Left lung (tissue), 10 donors: ENCODE results near the gene CNIH3. TPM values are rescaled to one million over a fixed set of nuclear protein-coding genes. Genes with fewer than 3 reads are reported as not detected.

Experiments used
- ATAC-seq: fragments of 200-7000 bp; cut with Tn5 transposase; one replicate; pipeline ENCODE4 v1.9.1; 2020; ENCODE audit warnings: moderate library complexity
- DNase-seq, 4 donors: peaks; one replicate each; pipeline ENCODE4 v3.0.0-alpha.2; 2013 to 2020
- H3K27ac ChIP-seq, 2 donors: fragments of 200-600 bp; sonication (generic) in 1 of 2; one replicate each; pipeline versions ENCODE4 v1.5.0 to v1.8.0; 2020 to 2021
- H3K27me3 ChIP-seq, 2 donors: fragments of 200-600 bp; sonication (generic) in 1 of 2; one replicate each; pipeline versions ENCODE4 v1.5.0 to v1.8.0; 2020 to 2021
- H3K36me3 ChIP-seq, 2 donors: fragments of 200-600 bp; sonication (generic) in 1 of 2; one replicate each; pipeline versions ENCODE4 v1.5.0 to v1.8.0; 2020 to 2021
- H3K4me1 ChIP-seq, 2 donors: fragments of 200-600 bp; one replicate each; pipeline ENCODE4 v1.8.0; 2021
- H3K4me3 ChIP-seq, 2 donors: fragments of 200-600 bp; sonication (generic) in 1 of 2; one replicate each; pipeline versions ENCODE4 v1.5.0 to v1.8.0; 2020 to 2021; ENCODE audit warnings: mild to moderate bottlenecking in 1 of 2
- H3K9me3 ChIP-seq, 2 donors: fragments of 200-600 bp; sonication (generic) in 1 of 2; one replicate each; pipeline versions ENCODE4 v1.5.0 to v1.8.0; 2020 to 2021
- intact Hi-C, 2 donors: fragments of 100-400 bp; cut with DNase I; formaldehyde crosslinking; loops; one replicate each; pipeline versions ENCODE4 v1.11.2 to v1.14.2; 2022
- polyA plus RNA-seq, 6 donors: library from polyadenylated mRNA; unstranded; fragments of 120-200 nt; gene quantifications; one replicate each; pipeline ENCODE4 v1.2.1, GENCODE V29; 2013; ENCODE audit not compliant: insufficient read length in 6 of 6
- total RNA-seq, 2 donors: library from RNA; stranded (reverse); fragmentation: NEBNext Ultra II Directional; extraction: Animal tissue kit (Norgen Biotek cat#: 25700); gene quantifications; one replicate each; pipeline ENCODE4 v1.2.1, GENCODE V29; 2021
- TF ChIP-seq, protein P1 (sequence below), 2 donors: fragments of 200-600 bp; sonication (generic) in 1 of 2; IDR thresholded peaks; one replicate each; pipeline versions ENCODE4 v1.5.0 to v1.8.0; 2021; ENCODE audit warnings: antibody characterized with exemption in 2 of 2
- donor health status: DM: no; HTN: yes; CAD: no.
- donor health status: DM: no; HTN: no; CAD: no.

CNIH3 gene
- total and polyA plus RNA-seq, 8 donors: 2.5 to 9.4 (median 7.3) TPM

GRCh38 chr1:224650290-224650689 is 34.2 kb downstream of the CNIH3 start:
- TF ChIP-seq, protein P1, sequence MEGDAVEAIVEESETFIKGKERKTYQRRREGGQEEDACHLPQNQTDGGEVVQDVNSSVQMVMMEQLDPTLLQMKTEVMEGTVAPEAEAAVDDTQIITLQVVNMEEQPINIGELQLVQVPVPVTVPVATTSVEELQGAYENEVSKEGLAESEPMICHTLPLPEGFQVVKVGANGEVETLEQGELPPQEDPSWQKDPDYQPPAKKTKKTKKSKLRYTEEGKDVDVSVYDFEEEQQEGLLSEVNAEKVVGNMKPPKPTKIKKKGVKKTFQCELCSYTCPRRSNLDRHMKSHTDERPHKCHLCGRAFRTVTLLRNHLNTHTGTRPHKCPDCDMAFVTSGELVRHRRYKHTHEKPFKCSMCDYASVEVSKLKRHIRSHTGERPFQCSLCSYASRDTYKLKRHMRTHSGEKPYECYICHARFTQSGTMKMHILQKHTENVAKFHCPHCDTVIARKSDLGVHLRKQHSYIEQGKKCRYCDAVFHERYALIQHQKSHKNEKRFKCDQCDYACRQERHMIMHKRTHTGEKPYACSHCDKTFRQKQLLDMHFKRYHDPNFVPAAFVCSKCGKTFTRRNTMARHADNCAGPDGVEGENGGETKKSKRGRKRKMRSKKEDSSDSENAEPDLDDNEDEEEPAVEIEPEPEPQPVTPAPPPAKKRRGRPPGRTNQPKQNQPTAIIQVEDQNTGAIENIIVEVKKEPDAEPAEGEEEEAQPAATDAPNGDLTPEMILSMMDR (IDR thresholded peaks at IDR 0.05): no peak
- no peaks in the 10 kb centered on the region for H3K9me3 ChIP-seq
- H3K4me3 ChIP-seq: no peak overlapping the region
- no peak overlapping the region for H3K27ac ChIP-seq
- ATAC-seq: no peak
- no peaks in the 10 kb centered on the region for H3K4me1 ChIP-seq
- no peaks in the 10 kb centered on the region for H3K36me3 ChIP-seq
- intact Hi-C loops: no loop called here
- DNase-seq: no peak
- H3K27me3 ChIP-seq: no peaks in the 10 kb centered on the region

GRCh38 chr1:224651188-224651587 is 35.1 kb downstream of the CNIH3 start:
- H3K27me3 ChIP-seq: no peaks in the 10 kb centered on the region
- H3K9me3 ChIP-seq: no peaks in the 10 kb centered on the region
- intact Hi-C loops: no loop called here
- H3K4me1 ChIP-seq: no peaks in the 10 kb centered on the region
- no peaks in the 10 kb centered on the region for H3K36me3 ChIP-seq
- TF ChIP-seq, protein P1 (IDR thresholded peaks at IDR 0.05): no peak
- no peak overlapping the region for H3K27ac ChIP-seq
- H3K4me3 ChIP-seq: no peak overlapping the region
- ATAC-seq (no peak), DNase-seq (no peak)

GRCh38 chr1:224656392-224656791 is 40.3 kb downstream of the CNIH3 start:
- Histone ChIP-seq H3K36me3 (no peaks in the 10 kb centered on the region), H3K27ac (no peak overlapping the region), H3K4me1 (no peaks in the 10 kb centered on the region), H3K4me3 (no peak overlapping the region), H3K9me3 (no peaks in the 10 kb centered on the region), H3K27me3 (peaks cover 0 to 4% of the 10 kb centered on the region in 2 donors)
- ATAC-seq: no peak
- TF ChIP-seq, protein P1 (IDR thresholded peaks at IDR 0.05): no peak
- intact Hi-C loops: no loop called here
- no peak for DNase-seq

DNA sequence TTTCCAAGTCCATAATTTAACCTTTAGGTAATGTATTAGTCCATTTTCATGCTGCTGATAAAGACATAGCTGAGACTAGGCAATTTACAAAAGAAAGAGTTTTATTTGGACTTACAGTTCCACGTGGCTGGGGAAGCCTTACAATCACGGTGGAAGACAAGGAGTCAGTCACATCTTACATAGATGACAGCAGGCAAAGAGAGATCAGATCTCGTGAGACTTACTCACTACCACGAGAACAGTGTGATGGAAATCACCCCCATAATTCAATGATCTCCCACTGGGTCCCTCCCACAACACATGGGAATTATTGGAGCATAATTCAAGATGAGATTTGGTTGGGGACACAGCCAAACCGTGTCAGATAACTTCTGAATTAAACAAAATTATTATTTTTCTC is 44.0 kb downstream of the CNIH3 start:
- TF ChIP-seq, protein P1 (IDR thresholded peaks at IDR 0.05): no peak
- ATAC-seq: no peak
- Histone ChIP-seq H3K4me3 (no peak overlapping the region), H3K4me1 (no peaks in the 10 kb centered on the region), H3K36me3 (no peaks in the 10 kb centered on the region), H3K9me3 (no peaks in the 10 kb centered on the region), H3K27me3 (peaks cover 0 to 4% of the 10 kb centered on the region in 2 donors), H3K27ac (no peak overlapping the region)
- no peak for DNase-seq
- intact Hi-C loops: no loop called here

DNA sequence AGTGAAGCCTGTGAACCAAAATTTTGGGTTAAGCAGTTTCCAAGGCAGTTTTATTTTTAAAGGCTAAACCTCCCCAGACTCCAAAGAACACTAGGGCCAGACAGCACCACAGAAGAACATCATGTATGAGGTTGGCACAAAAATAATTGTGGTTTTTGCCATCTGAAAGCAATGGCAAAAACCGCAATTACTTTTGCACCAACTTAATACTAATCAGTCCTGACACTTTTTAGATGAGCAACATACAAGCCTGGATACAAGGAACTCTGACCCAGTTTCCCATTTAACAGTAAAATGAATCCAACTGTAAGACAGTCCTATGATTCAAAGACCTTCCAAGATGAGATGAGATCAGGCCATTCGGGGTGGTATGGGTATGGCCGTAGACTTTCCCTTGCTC is 46.8 kb downstream of the CNIH3 start:
- no peak for ATAC-seq
- intact Hi-C loops: no loop called here

More for the DNA sequence above, 46.8 kb downstream of the CNIH3 start:
- no peak overlapping the region for H3K4me3 ChIP-seq
- DNase-seq: no peak
- H3K4me1 ChIP-seq: no peaks in the 10 kb centered on the region
- H3K9me3 ChIP-seq: no peaks in the 10 kb centered on the region
- TF ChIP-seq, protein P1 (IDR thresholded peaks at IDR 0.05): no peak
- H3K27ac ChIP-seq: no peak overlapping the region
- no peaks in the 10 kb centered on the region for H3K36me3 ChIP-seq
- no peaks in the 10 kb centered on the region for H3K27me3 ChIP-seq
